Measurements from ENCODE around the gene PDE3B. TPM values are rescaled to one million over a fixed set of nuclear protein-coding genes. Genes with fewer than 3 reads are reported as not detected.
"Not testable (repeated sequence)": the region's sequence is repeated elsewhere in the genome, so short reads cannot be mapped to it uniquely, and the experiment has no call there.

PDE3B gene
- polyA plus RNA-seq, 1 experiment = 0.10 TPM

DNA sequence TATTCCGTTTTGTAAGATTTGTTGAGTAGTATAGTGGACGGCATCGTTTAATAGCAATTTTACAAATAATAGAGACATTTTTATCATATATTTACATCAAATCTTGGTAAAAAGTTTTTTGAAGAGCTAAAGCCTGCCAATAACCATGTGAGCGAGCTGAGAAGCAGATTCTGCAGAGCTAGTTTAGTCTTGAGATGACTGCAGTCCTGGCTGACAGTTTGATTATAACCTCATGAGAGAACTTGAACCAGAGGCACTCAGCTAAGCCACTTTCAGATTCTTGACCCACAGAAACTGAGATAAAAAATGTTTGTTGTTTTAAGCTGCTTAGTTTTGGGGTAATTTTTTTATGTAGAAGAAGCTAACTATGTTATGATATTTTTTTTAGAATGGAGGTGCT, 78.9 kb downstream of the PDE3B start:
- TF ChIP-seq, protein P1, sequence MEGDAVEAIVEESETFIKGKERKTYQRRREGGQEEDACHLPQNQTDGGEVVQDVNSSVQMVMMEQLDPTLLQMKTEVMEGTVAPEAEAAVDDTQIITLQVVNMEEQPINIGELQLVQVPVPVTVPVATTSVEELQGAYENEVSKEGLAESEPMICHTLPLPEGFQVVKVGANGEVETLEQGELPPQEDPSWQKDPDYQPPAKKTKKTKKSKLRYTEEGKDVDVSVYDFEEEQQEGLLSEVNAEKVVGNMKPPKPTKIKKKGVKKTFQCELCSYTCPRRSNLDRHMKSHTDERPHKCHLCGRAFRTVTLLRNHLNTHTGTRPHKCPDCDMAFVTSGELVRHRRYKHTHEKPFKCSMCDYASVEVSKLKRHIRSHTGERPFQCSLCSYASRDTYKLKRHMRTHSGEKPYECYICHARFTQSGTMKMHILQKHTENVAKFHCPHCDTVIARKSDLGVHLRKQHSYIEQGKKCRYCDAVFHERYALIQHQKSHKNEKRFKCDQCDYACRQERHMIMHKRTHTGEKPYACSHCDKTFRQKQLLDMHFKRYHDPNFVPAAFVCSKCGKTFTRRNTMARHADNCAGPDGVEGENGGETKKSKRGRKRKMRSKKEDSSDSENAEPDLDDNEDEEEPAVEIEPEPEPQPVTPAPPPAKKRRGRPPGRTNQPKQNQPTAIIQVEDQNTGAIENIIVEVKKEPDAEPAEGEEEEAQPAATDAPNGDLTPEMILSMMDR (IDR thresholded peaks at IDR 0.05; ENCODE audit: low read depth, low read length) = no peak
- POLR2A ChIA-PET = no interaction called here
- no peak overlapping the region for H3K4me3 ChIP-seq (ENCODE audit: low read depth, low read length)
- H3K27me3 ChIP-seq (ENCODE audit: control insufficient read depth, insufficient read depth, low read length) = no peaks in the 10 kb centered on the region
- CTCF ChIA-PET = interaction anchor here (0.5 kb wide), 1 partner anchor 185 kb away, joined by 3 read pairs; no protein-coding TSS in a partner anchor
- no peak overlapping the region for H3K27ac ChIP-seq (ENCODE audit: low read depth, low read length)
- DNase-seq (ENCODE audit: low read depth, low spot score) = no peak
- H3K9me3 ChIP-seq (ENCODE audit: control insufficient read depth, insufficient read depth, low read length) = no peaks in the 10 kb centered on the region

DNA sequence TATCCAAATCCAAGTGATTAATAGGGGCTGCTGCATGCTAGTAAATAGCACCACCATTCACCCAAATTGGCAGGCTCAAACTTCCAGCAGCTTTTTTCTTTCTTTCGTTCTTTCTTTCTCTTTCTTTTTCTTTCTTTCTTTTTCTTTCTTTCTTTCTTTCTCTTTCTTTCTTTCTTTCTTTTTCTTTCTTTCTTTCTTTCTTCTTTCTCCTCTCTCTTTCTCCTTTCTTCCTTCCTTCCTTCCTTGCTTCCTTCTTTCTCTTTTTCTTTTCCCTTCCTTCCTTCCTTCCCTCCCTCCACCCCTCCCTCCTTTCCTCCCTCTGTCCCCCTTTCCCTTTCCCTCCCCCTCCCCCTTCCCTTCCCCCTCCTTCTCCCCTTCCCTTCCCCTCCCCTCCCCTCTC, 81.5 kb downstream of the PDE3B start:
- POLR2A ChIA-PET = no interaction called here
- CTCF ChIA-PET = no interaction called here

DNA sequence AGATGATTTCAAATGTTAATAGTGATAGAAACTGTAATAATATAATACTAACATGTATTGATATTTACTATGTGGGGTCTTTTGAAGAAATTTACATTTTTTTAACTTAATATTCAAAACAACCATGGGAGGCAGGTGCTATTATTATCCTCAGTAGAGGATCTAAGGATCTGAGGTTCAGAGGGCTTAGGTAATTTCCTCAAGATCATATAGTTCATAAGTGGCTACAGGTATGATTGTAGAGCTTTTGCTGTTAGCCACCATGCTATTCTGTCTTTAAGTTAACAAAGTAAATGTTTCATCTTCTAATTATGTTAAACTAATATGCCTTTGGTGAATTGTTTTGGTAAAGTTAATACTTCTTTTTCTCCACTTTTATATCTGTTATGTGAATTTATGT, 83.6 kb downstream of the PDE3B start:
- H3K9me3 ChIP-seq (ENCODE audit: control insufficient read depth, insufficient read depth, low read length) = no peaks in the 10 kb centered on the region
- no peak for DNase-seq (ENCODE audit: low read depth, low spot score)
- ChIA-PET CTCF (interaction anchor here (1.6 kb wide), 1 partner anchor 181 kb away, joined by 4 read pairs; no protein-coding TSS in a partner anchor), POLR2A (no interaction called here)
- TF ChIP-seq, protein P1 (IDR thresholded peaks at IDR 0.05; ENCODE audit: low read depth, low read length) = no peak
- H3K27ac ChIP-seq (ENCODE audit: low read depth, low read length) = no peak overlapping the region
- H3K4me3 ChIP-seq (ENCODE audit: low read depth, low read length) = no peak overlapping the region
- H3K27me3 ChIP-seq (ENCODE audit: control insufficient read depth, insufficient read depth, low read length) = no peaks in the 10 kb centered on the region

More for the DNA sequence above, 81.5 kb downstream of the PDE3B start:
- H3K4me3 ChIP-seq (ENCODE audit: low read depth, low read length) = no peak overlapping the region
- TF ChIP-seq, protein P1 (IDR thresholded peaks at IDR 0.05; ENCODE audit: low read depth, low read length) = no peak
- DNase-seq (ENCODE audit: low read depth, low spot score) = no peak
- H3K27me3 ChIP-seq (ENCODE audit: control insufficient read depth, insufficient read depth, low read length) = no peaks in the 10 kb centered on the region
- no peaks in the 10 kb centered on the region for H3K9me3 ChIP-seq (ENCODE audit: control insufficient read depth, insufficient read depth, low read length)
- H3K27ac ChIP-seq (ENCODE audit: low read depth, low read length) = no peak overlapping the region

DNA sequence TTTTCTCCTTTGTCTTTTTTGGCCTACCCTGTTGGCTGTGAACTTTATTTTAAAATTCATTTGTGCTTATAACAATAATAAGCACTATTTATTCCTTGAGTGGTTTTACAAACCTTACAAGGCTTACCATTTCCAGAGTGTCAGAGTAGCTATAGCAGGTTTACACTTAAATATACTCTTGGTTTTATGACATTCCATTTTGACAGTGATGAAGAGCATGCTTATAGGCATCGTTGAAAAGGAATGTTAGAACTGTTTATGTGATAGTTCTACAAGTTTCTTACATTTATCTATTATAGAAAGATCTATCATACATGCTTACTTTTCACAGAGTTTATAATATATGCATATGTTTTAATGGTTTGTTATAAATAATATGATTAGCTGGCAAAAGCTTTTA, 84.1 kb downstream of the PDE3B start:
- H3K27me3 ChIP-seq (ENCODE audit: control insufficient read depth, insufficient read depth, low read length) = no peaks in the 10 kb centered on the region
- CTCF ChIA-PET = interaction anchor here (1.6 kb wide), 1 partner anchor 180 kb away, joined by 4 read pairs; no protein-coding TSS in a partner anchor
- no peak overlapping the region for H3K27ac ChIP-seq (ENCODE audit: low read depth, low read length)
- TF ChIP-seq, protein P1 (IDR thresholded peaks at IDR 0.05; ENCODE audit: low read depth, low read length) = no peak
- POLR2A ChIA-PET = no interaction called here
- H3K9me3 ChIP-seq (ENCODE audit: control insufficient read depth, insufficient read depth, low read length) = no peaks in the 10 kb centered on the region
- no peak for DNase-seq (ENCODE audit: low read depth, low spot score)
- no peak overlapping the region for H3K4me3 ChIP-seq (ENCODE audit: low read depth, low read length)

DNA sequence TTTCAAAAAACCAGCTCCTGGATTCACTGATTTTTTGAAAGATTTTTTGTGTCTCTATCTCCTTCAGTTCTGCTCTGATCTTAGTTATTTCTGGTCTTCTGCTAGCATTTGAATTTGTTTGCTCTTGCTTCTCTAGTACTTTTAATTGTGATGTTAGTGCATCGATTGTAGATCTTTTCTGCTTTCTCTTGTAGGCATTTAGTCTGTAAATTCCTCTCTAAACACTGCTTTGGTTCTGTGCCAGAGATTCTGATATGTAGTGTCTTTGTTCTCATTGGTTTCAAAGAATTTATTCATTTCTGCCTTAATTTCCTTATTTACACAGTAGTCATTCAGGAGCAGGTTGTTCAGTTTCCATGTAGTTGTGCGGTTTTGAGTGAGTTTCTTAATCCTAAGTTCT, 96.9 kb downstream of the PDE3B start:
- CTCF ChIA-PET; POLR2A ChIA-PET; DNase-seq (ENCODE audit: low read depth, low spot score); H3K4me3 ChIP-seq (ENCODE audit: low read depth, low read length); H3K27me3 ChIP-seq (ENCODE audit: control insufficient read depth, insufficient read depth, low read length); H3K9me3 ChIP-seq (ENCODE audit: control insufficient read depth, insufficient read depth, low read length); H3K27ac ChIP-seq (ENCODE audit: low read depth, low read length): not testable (repeated sequence)

DNA sequence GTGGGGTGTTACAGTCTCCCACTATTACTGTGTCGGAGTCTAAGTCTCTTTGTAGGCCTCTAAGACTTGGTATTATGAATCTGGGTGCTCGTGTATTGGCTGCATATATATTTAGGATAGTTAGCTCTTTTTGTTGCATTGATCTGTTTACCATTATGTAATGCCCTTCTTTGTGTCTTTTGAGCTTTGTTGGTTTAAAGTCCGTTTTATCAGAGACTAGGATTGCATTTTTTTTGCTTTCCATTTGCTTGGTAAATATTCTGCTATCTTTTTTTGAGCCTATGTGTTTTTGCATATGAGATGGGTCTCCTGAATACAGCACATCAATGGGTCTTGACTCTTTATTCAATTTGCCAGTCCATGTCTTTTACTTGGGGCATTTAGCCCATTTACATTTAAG, 97.6 kb downstream of the PDE3B start:
- TF ChIP-seq, protein P1 (IDR thresholded peaks at IDR 0.05; ENCODE audit: low read depth, low read length) = no peak
- CTCF ChIA-PET = no interaction called here
- Histone ChIP-seq H3K4me3 (ENCODE audit: low read depth, low read length) (no peak overlapping the region), H3K27ac (ENCODE audit: low read depth, low read length) (no peak overlapping the region), H3K9me3 (ENCODE audit: control insufficient read depth, insufficient read depth, low read length) (no peaks in the 10 kb centered on the region), H3K27me3 (ENCODE audit: control insufficient read depth, insufficient read depth, low read length) (no peaks in the 10 kb centered on the region)
- DNase-seq (ENCODE audit: low read depth, low spot score) = no peak
- POLR2A ChIA-PET = no interaction called here
